ENCODE results near the gene PTCRA.

Gene PTCRA

DNA sequence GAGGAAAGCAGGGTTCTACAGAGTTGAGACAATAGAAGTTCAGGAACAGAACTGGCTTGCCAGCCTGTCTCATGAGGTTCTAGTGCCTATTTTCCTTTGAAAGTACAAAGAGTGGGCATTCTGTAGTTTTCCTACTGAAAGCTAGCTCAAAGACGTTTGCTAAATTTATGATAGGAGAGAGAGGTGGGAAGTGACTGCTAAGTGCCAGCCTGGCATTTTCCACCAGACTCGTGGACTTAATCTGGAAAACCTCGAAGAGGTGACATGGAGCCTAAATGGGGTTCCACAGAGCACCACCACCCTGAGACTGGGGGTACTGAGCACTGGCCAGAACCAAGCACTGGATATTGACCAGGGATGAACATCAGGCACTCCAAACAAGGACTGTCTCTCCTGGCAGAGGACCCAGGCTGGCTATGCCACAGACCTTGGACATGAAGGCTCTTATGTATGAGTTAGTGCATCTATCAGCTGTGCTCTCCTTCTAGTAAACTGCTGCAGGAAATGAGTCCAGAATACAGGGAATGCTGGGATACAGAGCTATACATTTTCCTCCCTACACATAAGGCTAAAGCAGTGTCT is 56.0 kb downstream of the PTCRA start:
- no peak for DNase-seq (ENCODE audit: low read depth)

DNA sequence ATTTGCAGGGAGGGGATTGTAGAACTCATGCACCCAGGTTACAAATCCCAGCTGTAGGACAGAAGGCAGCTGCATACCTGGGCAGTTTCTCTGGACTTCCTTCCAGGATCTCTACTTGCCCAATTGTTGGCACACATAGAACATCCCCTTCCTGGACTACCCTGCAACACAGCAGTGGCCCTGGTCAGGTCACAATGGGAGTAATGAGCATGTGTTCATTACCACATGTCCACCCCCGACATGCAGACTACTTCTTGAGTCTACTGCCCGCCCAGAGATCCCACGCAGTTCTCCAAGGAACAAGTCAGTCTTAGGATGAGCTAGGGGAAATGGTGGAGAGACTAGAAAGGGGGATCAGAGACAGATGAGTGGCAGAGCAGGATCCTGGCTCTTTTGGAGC is 58.1 kb downstream of the PTCRA start:
- DNase-seq (ENCODE audit: low read depth), result no peak

DNA sequence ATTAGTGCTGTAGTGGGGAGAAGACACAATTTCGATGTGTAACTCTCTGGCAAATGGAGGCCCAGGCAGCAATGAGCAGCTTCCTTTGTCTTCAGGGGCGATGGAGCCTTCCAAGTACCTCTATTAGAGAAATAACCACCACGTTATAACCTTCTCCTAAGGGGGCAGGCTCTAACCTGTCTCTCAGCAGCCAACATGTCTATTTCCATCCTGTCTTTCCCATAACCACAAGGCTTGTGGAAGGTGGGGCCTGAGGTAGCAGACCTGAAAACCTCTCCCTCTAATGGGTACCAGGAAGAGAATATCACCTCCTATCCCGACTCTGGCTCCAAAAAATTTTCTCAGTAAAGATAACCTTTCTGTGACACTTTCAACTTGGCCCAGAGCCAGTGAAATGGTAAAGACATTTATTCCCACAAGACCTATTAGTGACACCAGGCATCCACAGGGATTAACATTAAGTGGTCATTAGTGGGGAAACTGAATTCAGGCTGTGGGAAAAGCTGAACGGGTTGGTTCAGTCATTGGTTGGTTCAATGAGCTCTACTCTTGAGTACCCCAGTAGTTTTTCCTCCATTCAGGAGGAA is 59.2 kb downstream of the PTCRA start:
- no peak for DNase-seq (ENCODE audit: low read depth)
